Mononuclear cell (primary cell): Measurements from ENCODE around the gene P2RX5. TPM values are rescaled to one million over a fixed set of nuclear protein-coding genes. Genes with fewer than 3 reads are reported as not detected.

Source experiments
- H3K27me3 ChIP-seq: 2 replicates; pipeline ENCODE4 v1.6.0; 2011; ENCODE audit warnings: low read length, control low read depth; ENCODE audit not compliant: insufficient read depth
- H3K4me1 ChIP-seq: 2 replicates; pipeline ENCODE4 v1.5.1; 2011; ENCODE audit warnings: mild to moderate bottlenecking, low read length, control low read depth; ENCODE audit not compliant: insufficient read depth
- H3K4me3 ChIP-seq: 2 replicates; pipeline ENCODE4 v1.5.1; 2011; ENCODE audit warnings: mild to moderate bottlenecking, low read length, moderate library complexity
- H3K9me3 ChIP-seq: 2 replicates; pipeline ENCODE4 v1.5.1; 2011; ENCODE audit warnings: low read depth, mild to moderate bottlenecking, control low read depth, low read length
- total RNA-seq: library from RNA; depleted of rRNA; stranded (reverse); fragments of >200 nt; gene quantifications from one replicate; pipeline ENCODE4 v1.2.3, GENCODE V29; 2012

The P2RX5 gene
- total RNA-seq, 1 donor, result 15.6 TPM

- Histone ChIP-seq H3K9me3 (no peaks in the 10 kb centered on the region), H3K4me1 (no peaks in the 10 kb centered on the region), H3K27me3 (no peaks in the 10 kb centered on the region), H3K4me3 (no peak overlapping the region)
Observed at GRCh38 chr17:3658784-3659449, 37.0 kb downstream of the P2RX5 start.

DNA sequence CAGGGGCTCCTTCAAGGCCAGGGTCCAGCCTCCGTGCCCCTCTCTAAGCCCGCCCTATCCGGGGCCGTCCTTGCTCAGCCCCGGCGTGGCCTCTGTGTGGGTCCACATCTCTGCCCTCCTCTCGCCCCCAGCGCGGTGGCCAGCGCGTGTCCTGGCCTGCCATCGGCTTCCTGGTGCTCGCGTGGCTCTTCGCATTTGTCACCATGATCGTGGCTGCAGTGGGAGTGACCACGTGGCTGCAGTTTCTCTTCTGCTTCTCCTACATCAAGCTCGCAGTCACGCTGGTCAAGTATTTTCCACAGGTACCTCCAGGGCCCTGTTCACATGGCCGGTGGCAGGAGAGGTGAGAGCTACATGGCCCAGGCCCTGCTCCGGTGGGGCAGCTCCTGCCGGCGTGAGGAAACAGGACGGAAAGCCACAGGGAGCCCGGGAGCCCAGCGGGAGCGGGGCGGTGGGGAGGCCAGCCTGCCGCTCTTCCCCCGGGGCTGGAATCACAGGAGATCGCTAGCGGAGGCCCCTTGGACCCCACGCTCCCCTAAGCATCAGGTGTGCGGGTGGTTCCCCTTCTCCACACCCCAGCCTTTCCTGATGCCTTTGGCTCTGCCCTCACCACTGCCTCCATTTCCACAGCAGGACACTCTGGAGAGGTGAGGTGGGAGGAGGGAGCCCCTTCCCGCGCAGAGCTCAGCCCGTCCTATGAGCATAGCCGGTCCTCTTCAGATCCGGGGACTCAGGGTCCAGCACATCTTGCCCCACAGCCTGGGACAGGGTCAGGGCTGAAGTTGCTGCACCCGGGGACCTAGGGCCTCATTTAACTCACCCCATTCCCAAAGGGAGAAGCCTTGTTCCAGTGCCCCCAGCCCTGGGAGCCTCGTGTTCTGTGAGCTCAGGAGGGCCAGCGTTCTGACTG is 37.8 kb downstream of the P2RX5 start:
- Histone ChIP-seq H3K27me3 (no peaks in the 10 kb centered on the region), H3K4me3 (no peak overlapping the region), H3K4me1 (no peaks in the 10 kb centered on the region), H3K9me3 (no peaks in the 10 kb centered on the region)

GRCh38 chr17:3657588-3657869 is 38.4 kb downstream of the P2RX5 start:
- no peaks in the 10 kb centered on the region for H3K4me1 ChIP-seq
- no peaks in the 10 kb centered on the region for H3K9me3 ChIP-seq

DNA sequence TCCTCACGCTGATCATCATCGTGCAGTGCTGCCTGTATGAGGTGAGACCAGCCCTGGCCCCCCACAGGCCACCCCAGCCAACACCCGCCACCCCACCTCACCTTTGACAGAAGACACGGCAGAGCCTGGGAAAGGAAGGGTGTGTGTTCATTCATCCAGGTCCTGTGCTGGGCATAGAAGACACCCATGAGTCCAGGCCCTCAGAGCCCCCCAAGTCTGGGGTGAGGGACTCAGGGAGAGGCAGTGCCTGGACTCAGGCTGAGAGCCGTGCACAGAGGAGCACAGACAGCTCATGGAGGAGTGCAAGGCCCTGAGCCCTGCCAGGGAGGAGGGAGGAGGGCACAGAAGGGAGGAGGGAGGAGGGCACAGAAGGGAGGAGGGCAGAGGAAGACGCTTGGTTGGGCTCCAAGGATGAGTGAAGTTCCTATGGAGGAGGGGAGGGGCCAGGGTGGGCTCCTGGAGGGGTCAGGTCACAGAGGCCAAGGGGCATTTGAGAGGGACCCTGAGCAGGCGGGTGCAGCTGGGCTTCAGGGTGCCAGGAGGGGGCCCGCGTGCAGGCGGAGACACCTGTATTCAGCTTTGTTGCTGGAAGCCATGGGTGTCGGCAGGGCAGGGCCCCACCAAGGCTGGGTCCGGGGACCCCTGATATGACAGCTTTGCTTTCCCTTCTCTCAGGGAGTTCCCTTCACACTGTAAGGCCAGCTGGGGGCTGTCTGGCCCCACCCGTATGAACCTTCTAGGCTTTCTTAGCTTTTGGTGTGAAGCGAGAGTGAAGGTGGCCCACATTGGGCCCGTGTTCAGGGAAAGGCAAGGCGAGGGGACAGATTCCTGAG is 39.0 kb downstream of the P2RX5 start:
- Histone ChIP-seq H3K9me3 (no peaks in the 10 kb centered on the region), H3K27me3 (no peaks in the 10 kb centered on the region), H3K4me1 (no peaks in the 10 kb centered on the region), H3K4me3 (no peak overlapping the region)

More at GRCh38 chr17:3657588-3657869, 38.4 kb downstream of the P2RX5 start:
- Histone ChIP-seq H3K27me3 (no peaks in the 10 kb centered on the region), H3K4me3 (no peak overlapping the region)

GRCh38 chr17:3656353-3656752 is 39.6 kb downstream of the P2RX5 start:
- Histone ChIP-seq H3K9me3 (no peaks in the 10 kb centered on the region), H3K27me3 (no peaks in the 10 kb centered on the region), H3K4me3 (no peak overlapping the region), H3K4me1 (no peaks in the 10 kb centered on the region)

DNA sequence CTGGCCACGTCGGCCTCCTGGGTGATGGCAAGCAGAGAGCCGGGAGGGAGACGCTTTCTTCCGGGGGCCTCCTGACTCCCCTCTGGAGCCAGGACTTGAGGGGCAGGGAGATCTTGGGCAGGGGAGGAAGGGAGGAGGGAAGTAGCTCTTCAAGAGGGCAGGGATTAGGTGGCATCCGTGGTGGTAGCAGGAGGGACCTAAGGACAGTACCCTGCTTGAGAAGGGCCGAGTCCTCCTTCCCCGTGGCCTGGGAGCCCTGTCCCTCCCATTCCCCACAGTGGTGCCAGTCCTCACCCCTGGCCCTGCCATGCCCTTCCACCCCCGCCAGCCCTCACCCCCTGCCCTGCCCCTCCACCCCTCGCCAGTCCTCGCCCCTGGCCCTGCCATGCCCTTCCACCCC is 40.2 kb downstream of the P2RX5 start:
- Histone ChIP-seq H3K9me3 (no peaks in the 10 kb centered on the region), H3K4me3 (no peak overlapping the region), H3K4me1 (no peaks in the 10 kb centered on the region), H3K27me3 (no peaks in the 10 kb centered on the region)

DNA sequence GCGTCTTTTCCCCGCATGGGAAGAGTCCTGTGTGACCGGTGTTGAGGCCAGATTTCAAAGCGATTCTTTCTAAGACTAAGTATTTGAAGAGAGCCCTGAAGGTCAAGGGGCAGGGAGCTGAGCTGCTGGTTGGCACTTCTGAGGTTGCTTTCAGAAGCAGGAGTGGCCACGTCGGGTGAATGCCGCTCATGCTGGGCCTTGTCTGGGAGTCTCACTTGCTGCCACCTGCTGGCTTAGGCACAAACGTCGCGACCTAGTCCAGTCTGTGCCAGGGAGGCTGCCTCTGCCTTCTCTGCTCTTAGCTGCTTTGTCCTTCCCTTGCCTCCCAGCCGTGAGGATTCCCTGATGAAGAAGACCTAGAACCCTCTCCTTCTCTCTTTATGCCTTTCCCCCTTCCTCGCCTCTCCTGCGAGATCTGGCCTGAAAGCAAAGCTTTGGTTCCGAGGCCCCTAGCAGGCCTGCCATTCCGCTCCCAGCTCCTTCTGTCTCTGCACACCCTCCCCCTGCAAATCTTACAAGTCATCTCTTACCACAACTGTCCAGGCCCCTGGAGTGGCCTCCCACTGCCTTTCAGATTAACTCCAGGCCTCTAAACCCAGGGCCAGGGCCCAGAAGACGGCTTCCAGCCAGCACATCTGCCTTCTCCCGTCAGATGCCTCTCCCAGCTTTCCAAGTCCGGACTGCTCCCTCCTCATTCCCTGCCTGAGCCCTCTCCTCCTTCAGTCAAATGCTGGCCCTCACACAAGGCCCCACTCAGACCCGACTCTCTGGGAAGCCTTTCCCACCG is 48.0 kb downstream of the P2RX5 start:
- Histone ChIP-seq H3K4me1 (peaks cover 6% of the 10 kb centered on the region), H3K27me3 (no peaks in the 10 kb centered on the region), H3K9me3 (no peaks in the 10 kb centered on the region), H3K4me3 (no peak overlapping the region)

- peaks cover 6% of the 10 kb centered on the region for H3K4me1 ChIP-seq
- H3K27me3 ChIP-seq, result no peaks in the 10 kb centered on the region
- H3K4me3 ChIP-seq, result no peak overlapping the region
- H3K9me3 ChIP-seq, result no peaks in the 10 kb centered on the region
Observed at GRCh38 chr17:3647251-3647650, 48.7 kb downstream of the P2RX5 start.

DNA sequence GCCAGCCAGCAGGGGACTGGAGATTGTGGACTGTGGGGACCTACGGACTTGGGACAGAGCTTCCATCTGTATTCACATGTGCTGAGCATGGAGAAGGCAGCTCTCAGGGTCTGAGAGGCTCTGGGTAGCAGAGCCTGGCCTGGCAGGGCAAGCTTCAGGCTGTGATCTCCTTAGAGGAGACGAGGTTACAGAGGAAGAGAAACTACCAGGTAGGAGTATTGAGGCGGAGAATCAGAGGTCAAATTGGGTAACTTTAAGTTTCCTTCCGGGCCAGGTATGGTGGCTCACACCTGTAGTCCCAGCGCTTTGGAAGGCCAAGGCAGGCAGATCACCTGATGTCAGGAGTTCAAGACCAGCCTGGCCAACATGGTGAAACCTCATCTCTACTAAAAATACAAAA is 50.6 kb downstream of the P2RX5 start:
- Histone ChIP-seq H3K4me3 (no peak overlapping the region), H3K9me3 (no peaks in the 10 kb centered on the region), H3K4me1 (peaks cover 13% of the 10 kb centered on the region), H3K27me3 (no peaks in the 10 kb centered on the region)

- Histone ChIP-seq H3K4me3 (no peak overlapping the region), H3K4me1 (peaks cover 27% of the 10 kb centered on the region), H3K27me3 (no peaks in the 10 kb centered on the region), H3K9me3 (no peaks in the 10 kb centered on the region)
Observed at GRCh38 chr17:3643889-3644349, 52.0 kb downstream of the P2RX5 start.

- H3K4me1 ChIP-seq, result peaks cover 36% of the 10 kb centered on the region
- no peak overlapping the region for H3K4me3 ChIP-seq
- no peaks in the 10 kb centered on the region for H3K9me3 ChIP-seq
- no peaks in the 10 kb centered on the region for H3K27me3 ChIP-seq
Observed at GRCh38 chr17:3641717-3642486, 54.1 kb downstream of the P2RX5 start.

DNA sequence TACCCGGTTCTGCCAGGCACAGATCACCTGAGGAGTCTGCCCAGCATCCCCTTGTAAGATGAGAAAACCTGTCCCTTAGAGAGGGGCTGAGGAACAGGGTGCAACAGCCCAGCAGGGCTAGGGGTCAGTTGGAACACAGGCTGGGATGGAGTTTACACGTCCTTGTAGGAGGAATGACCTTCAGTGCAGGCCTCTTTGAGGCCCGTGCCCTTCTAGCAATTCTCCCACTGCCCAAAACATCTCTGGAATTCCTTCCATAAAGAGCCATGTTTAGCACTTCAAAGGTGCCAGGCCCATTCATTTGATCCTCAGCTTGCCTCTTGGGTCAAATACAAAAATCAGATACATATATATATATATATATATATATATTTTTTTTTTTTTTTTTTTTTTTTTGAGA is 54.9 kb downstream of the P2RX5 start:
- peaks cover 34% of the 10 kb centered on the region for H3K4me1 ChIP-seq
- no peak overlapping the region for H3K4me3 ChIP-seq
- H3K27me3 ChIP-seq, result no peaks in the 10 kb centered on the region

DNA sequence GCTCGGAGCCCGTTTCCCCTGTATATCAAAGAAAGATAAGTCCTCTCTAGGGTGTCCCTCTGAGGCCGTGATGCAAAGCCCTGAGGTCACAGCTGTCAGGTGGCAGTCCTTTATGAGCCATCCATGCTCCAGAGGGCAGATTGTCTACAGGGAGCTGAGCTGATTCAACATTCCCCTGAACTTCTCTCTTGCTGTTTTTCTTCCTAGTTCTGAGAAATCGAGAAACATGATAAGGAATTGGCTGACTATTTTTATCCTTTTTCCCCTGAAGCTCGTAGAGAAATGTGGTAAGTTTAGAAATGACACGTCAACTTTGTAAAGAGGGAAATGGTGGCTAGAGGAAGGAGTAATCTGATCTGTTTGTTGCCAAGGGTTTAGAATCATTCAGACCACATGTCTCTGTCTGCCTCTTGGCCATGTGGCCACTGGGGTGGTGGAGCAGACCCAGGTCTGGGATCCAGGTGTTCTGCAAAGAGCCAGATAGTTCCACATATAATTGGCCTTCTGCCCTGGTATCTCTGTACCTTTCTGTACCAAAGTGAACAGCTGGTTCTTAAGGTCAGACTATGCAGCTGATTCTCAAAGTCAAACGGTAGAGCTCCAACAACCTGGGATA is 55.9 kb downstream of the P2RX5 start:
- peaks cover 39% of the 10 kb centered on the region for H3K4me1 ChIP-seq
- no peaks in the 10 kb centered on the region for H3K27me3 ChIP-seq
- H3K4me3 ChIP-seq, result no peak overlapping the region
- H3K9me3 ChIP-seq, result no peaks in the 10 kb centered on the region

More for the DNA sequence above, 54.9 kb downstream of the P2RX5 start:
- H3K9me3 ChIP-seq, result no peaks in the 10 kb centered on the region
